ENCODE data around the gene UGT2A2.

UGT2A2 gene

DNA sequence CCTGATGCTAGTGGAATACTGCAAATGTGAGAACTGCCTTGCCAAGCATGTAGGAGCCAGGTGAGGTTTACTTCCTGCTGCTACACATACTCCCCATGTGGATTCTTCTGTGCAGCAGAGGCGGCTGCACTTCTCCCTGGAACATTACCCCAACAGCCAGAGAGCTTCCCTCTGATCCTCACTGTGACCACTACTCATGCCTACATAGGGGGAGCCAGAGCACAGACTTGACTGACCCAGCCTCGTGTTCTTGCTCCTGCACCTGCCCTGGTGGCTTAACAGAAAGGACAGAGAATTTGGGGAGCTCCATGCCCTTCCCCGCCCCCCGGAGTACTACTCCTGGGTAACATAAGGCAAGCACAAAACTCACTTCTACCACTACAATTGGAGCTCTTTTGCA, 38.4 kb downstream of the UGT2A2 start:
- H3K4me3 ChIP-seq (replicated peaks in 1 of 2; ENCODE audit: low read depth in 2 of 2, low read length in 2 of 2), result no peak overlapping the region
- no peak for DNase-seq (ENCODE audit: low read depth in 2 of 2)
- TF ChIP-seq, protein P1, sequence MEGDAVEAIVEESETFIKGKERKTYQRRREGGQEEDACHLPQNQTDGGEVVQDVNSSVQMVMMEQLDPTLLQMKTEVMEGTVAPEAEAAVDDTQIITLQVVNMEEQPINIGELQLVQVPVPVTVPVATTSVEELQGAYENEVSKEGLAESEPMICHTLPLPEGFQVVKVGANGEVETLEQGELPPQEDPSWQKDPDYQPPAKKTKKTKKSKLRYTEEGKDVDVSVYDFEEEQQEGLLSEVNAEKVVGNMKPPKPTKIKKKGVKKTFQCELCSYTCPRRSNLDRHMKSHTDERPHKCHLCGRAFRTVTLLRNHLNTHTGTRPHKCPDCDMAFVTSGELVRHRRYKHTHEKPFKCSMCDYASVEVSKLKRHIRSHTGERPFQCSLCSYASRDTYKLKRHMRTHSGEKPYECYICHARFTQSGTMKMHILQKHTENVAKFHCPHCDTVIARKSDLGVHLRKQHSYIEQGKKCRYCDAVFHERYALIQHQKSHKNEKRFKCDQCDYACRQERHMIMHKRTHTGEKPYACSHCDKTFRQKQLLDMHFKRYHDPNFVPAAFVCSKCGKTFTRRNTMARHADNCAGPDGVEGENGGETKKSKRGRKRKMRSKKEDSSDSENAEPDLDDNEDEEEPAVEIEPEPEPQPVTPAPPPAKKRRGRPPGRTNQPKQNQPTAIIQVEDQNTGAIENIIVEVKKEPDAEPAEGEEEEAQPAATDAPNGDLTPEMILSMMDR (IDR thresholded peaks at IDR 0.05; ENCODE audit: low read depth, low read length), result no peak

DNA sequence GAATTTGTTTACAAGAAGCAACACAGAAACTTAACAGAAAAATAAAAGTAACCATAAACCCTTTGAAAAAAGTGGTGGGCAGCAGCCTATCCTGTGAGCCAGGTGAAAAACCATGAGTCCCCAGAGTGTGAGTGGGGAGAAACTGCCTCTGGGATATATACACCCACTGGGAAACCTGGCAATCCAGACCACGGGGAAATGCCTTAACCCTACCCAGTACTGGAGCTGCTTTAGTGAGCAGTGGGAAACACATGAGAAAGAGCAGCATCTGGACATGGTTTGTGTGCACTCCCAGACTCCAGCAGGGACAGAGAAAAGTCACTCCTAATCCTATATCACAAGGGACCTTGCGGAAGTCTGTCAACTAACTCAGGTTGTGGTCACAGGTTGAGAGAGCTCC, 39.4 kb downstream of the UGT2A2 start:
- DNase-seq (ENCODE audit: low read depth in 2 of 2), result no peak
- no peak overlapping the region for H3K4me3 ChIP-seq (replicated peaks in 1 of 2; ENCODE audit: low read depth in 2 of 2, low read length in 2 of 2)
- TF ChIP-seq, protein P1 (IDR thresholded peaks at IDR 0.05; ENCODE audit: low read depth, low read length), result no peak

DNA sequence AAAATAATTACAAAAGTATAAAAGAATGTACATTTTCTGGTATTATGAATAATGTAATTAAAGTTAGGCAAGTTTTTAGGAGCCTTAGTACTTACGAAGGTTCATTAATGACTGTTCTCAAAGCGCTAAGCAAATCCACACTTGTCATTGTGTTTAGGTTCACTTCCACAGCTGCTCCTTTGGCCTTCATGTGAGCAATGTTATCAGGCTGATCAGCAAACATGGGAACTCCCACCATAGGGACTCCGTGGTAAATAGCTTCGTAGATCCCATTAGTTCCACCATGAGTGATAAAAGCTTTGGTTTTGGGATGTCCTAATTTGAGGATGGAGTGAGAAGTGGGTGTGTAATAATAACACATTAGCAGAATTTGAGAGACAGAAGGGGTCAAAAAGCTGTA, 45.1 kb downstream of the UGT2A2 start:
- no peak overlapping the region for H3K4me3 ChIP-seq (replicated peaks in 1 of 2; ENCODE audit: low read depth in 2 of 2, low read length in 2 of 2)
- TF ChIP-seq, protein P1 (IDR thresholded peaks at IDR 0.05; ENCODE audit: low read depth, low read length), result no peak
- no peak for DNase-seq (ENCODE audit: low read depth in 2 of 2)

DNA sequence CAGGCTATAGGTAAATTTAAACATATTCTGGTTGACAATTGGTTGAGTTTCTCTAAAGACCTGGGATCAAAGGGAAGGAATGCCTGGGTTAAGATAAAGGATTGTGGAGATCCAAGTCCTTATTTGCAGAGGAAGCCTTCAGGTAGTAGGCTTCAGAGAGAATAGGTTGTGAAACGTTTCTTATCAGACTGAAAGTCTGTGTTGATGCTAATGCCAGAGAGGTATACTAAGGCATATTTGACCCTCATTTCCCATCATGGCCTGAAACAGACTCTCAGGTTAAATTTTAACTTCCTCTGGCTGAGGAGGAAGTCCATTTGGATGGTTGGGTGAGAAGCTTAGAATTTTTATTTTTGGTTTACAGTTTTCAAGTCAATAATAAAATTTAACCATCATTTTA, 48.1 kb downstream of the UGT2A2 start:
- no peak overlapping the region for H3K4me3 ChIP-seq (replicated peaks in 1 of 2; ENCODE audit: low read depth in 2 of 2, low read length in 2 of 2)
- TF ChIP-seq, protein P1 (IDR thresholded peaks at IDR 0.05; ENCODE audit: low read depth, low read length), result no peak
- no peak for DNase-seq (ENCODE audit: low read depth in 2 of 2)

DNA sequence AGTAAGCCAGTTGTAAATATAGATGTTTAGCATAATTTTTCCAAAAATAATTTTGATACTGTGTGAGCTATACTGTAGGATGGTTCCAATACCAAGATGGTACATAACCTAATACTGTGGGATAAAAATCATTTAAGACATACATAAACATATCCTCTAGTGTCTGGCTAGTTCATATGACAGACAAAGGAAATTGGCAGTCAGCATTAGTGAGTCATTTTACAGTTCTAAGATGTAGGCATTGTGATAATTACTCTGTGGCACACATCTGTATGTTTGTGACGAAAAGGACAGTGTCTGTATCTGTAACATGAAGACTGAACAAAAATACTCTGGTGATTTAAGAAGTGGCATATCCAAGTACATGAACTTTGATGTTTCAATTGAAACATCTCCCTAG, 49.6 kb downstream of the UGT2A2 start:
- TF ChIP-seq, protein P1 (IDR thresholded peaks at IDR 0.05; ENCODE audit: low read depth, low read length), result no peak
- no peak for DNase-seq (ENCODE audit: low read depth in 2 of 2)
- H3K4me3 ChIP-seq (replicated peaks in 1 of 2; ENCODE audit: low read depth in 2 of 2, low read length in 2 of 2), result no peak overlapping the region

DNA sequence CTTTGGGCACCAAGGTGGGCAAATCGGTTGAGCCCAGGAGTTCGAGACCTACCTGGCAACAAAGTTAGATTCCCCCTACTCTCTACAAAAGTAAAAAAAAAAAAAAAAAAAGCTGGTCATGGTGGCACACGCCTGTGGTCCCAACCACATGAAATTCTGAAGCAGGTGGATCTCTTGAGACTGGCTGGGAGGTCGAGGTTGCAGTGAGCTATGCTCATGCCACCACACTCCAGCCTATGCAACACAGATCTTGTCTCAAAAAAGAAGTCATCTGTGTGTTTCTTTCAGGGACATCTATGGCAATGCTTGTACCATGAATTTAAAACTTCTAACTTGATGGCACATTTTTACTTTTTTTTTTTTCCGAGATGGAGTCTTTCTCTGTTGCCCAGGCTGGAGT, 55.3 kb downstream of the UGT2A2 start:
- DNase-seq (ENCODE audit: low read depth in 2 of 2), result no peak
- no peak overlapping the region for H3K4me3 ChIP-seq (replicated peaks in 1 of 2; ENCODE audit: low read depth in 2 of 2, low read length in 2 of 2)
- TF ChIP-seq, protein P1 (IDR thresholded peaks at IDR 0.05; ENCODE audit: low read depth, low read length), result no peak

DNA sequence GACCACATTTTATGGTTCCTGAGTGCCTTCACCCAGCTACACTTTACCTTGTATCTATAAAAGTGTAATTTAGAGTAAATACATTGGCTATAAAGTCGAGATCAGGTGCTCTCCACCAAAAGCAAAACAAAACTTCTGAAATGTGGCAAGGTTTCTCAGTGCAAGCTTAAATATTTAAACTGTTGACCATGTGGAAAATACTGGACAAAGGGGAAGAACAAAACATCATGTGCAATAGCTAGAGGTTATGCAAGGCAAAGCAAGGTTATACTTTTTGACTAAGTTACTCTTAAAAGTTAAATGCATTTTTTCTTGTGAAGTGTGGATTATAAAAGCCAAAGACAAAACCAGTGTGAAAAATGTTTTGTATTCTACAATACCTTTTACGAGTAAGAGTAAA, 55.9 kb downstream of the UGT2A2 start:
- no peak for DNase-seq (ENCODE audit: low read depth in 2 of 2)
- TF ChIP-seq, protein P1 (IDR thresholded peaks at IDR 0.05; ENCODE audit: low read depth, low read length), result no peak
- H3K4me3 ChIP-seq (replicated peaks in 1 of 2; ENCODE audit: low read depth in 2 of 2, low read length in 2 of 2), result no peak overlapping the region
